IMR-90 (cell line): ENCODE measurements around the gene GAL3ST2. TPM values are rescaled to one million over a fixed set of nuclear protein-coding genes. Genes with fewer than 3 reads are reported as not detected.

Experiments
- ATAC-seq: fragments of 200-7000 bp; cut with Tn5 transposase; 2 replicates; pipeline ENCODE4 v1.9.1; 2020; ENCODE audit warnings: low read depth, mild to moderate bottlenecking, moderate library complexity
- BruUV-seq: library from RNA; stranded (reverse); fragments of 400-500 nt; replicated peaks from 2 replicates; lab custom pipeline; 2021; lab: Mats Ljungman, UMichigan
- CTCF ChIA-PET: fragments of 300-600 bp; formaldehyde crosslinking; extraction: SDS; loops from one replicate; lab custom pipeline; 2021; ENCODE audit warnings: antibody characterized with exemption; lab: Yijun Ruan, JAX
- POLR2A ChIA-PET: fragments of 300-600 bp; sonication (Branson Sonifier 250); formaldehyde crosslinking; loops from one replicate; lab custom pipeline; 2022; ENCODE audit warnings: antibody characterized with exemption; ENCODE audit not compliant: unreplicated experiment; lab: Charles Lee
- DNase-seq: peaks from one replicate; pipeline ENCODE4 v3.0.0; 2013
- H2AFZ ChIP-seq: replicated peaks from 2 replicates; pipeline ENCODE3; 2013; ENCODE audit warnings: low read length, mild to moderate bottlenecking; ENCODE audit not compliant: poor library complexity
- H2AK5ac ChIP-seq: 2 replicates; pipeline ENCODE4 v1.6.1; 2013; ENCODE audit warnings: low read depth, low read length, inconsistent platforms
- H2AK9ac ChIP-seq: replicated peaks from 2 replicates; pipeline ENCODE3; 2013; ENCODE audit warnings: mild to moderate bottlenecking, low read depth, low read length, moderate library complexity; ENCODE audit not compliant: poor library complexity
- H2BK120ac ChIP-seq: 2 replicates; pipeline ENCODE4 v1.6.1; 2013; ENCODE audit warnings: low read depth, low read length, inconsistent platforms
- H2BK15ac ChIP-seq: 3 replicates; pipeline ENCODE4 v1.6.1; 2013; ENCODE audit warnings: low read depth, low read length, inconsistent platforms
- H2BK20ac ChIP-seq: 2 replicates; pipeline ENCODE4 v1.6.1; 2013; ENCODE audit warnings: low read depth, mild to moderate bottlenecking, inconsistent platforms, low read length, moderate library complexity
- H2BK5ac ChIP-seq: 2 replicates; pipeline ENCODE4 v1.6.1; 2013; ENCODE audit warnings: mild to moderate bottlenecking, low read depth, low read length, inconsistent platforms; ENCODE audit not compliant: poor library complexity, severe bottlenecking
- H3K14ac ChIP-seq: replicated peaks from 2 replicates; pipeline ENCODE4 v1.6.1; 2013; ENCODE audit warnings: low read depth, low read length, inconsistent platforms
- H3K18ac ChIP-seq: 2 replicates; pipeline ENCODE4 v1.6.1; 2013; ENCODE audit warnings: low read depth, low read length, control low read depth
- H3K23ac ChIP-seq: 2 replicates; pipeline ENCODE4 v1.6.1; 2013; ENCODE audit warnings: low read depth, low read length, inconsistent platforms
- H3K27ac ChIP-seq: 2 replicates; pipeline ENCODE4 v1.5.1; 2013; ENCODE audit warnings: mild to moderate bottlenecking, control low read depth, low read length; ENCODE audit not compliant: insufficient read depth
- H3K27me3 ChIP-seq: 2 replicates; pipeline ENCODE4 v1.6.1; 2013; ENCODE audit warnings: low read length; ENCODE audit not compliant: control insufficient read depth, insufficient read depth
- H3K36me3 ChIP-seq: 2 replicates; pipeline ENCODE4 v1.6.1; 2013; ENCODE audit warnings: low read length, mixed read lengths; ENCODE audit not compliant: control insufficient read depth, insufficient read depth
- H3K4ac ChIP-seq: 2 replicates; pipeline ENCODE4 v1.6.1; 2013; ENCODE audit warnings: low read depth, low read length, inconsistent platforms
- H3K4me1 ChIP-seq: 2 replicates; pipeline ENCODE4 v1.6.1; 2013; ENCODE audit warnings: low read length, mixed read lengths; ENCODE audit not compliant: control insufficient read depth, insufficient read depth
- H3K4me2 ChIP-seq: 2 replicates; pipeline ENCODE4 v1.6.1; 2013; ENCODE audit warnings: low read depth, mild to moderate bottlenecking, control low read depth, low read length, moderate library complexity
- H3K4me3 ChIP-seq: 2 replicates; pipeline ENCODE4 v1.5.1; 2013; ENCODE audit warnings: low read depth, mild to moderate bottlenecking, control low read depth, low read length, moderate library complexity; ENCODE audit not compliant: insufficient read depth
- H3K56ac ChIP-seq: 2 replicates; pipeline ENCODE4 v1.6.1; 2013; ENCODE audit warnings: low read length, inconsistent platforms; ENCODE audit not compliant: insufficient read depth; ENCODE audit errors: extremely low read depth
- H3K79me1 ChIP-seq, 2 experiments: 2 replicates each; pipeline ENCODE4 v1.6.1; 2013; ENCODE audit warnings: low read length in 2 of 2, inconsistent platforms in 1 of 2, low read depth in 1 of 2
- H3K9ac ChIP-seq: 2 replicates; pipeline ENCODE4 v1.6.1; 2013; ENCODE audit warnings: low read depth, low read length, control low read depth
- H3K9me1 ChIP-seq: 2 replicates; pipeline ENCODE4 v1.6.1; 2013; ENCODE audit warnings: low read length, inconsistent platforms; ENCODE audit not compliant: insufficient read depth
- H3K9me3 ChIP-seq: 2 replicates; pipeline ENCODE4 v1.6.1; 2013; ENCODE audit warnings: low read length; ENCODE audit not compliant: control insufficient read depth, insufficient read depth
- H4K20me1 ChIP-seq: 2 replicates; pipeline ENCODE4 v1.6.1; 2013; ENCODE audit warnings: low read length, inconsistent platforms; ENCODE audit not compliant: insufficient read depth
- H4K5ac ChIP-seq: 2 replicates; pipeline ENCODE4 v1.6.1; 2013; ENCODE audit warnings: mild to moderate bottlenecking, low read depth, low read length, control low read depth
- H4K8ac ChIP-seq, 2 experiments: 2 replicates each; pipeline ENCODE4 v1.6.1; 2013; ENCODE audit warnings: low read depth in 2 of 2, low read length in 2 of 2, control low read depth in 1 of 2, inconsistent platforms in 1 of 2
- H4K91ac ChIP-seq: 2 replicates; pipeline ENCODE4 v1.6.1; 2013; ENCODE audit warnings: low read depth, low read length, inconsistent platforms; ENCODE audit not compliant: insufficient read depth
- RFX5 ChIP-seq: IDR thresholded peaks from 2 replicates; pipeline ENCODE4 v1.8.0; 2012; ENCODE audit warnings: low read depth, mild to moderate bottlenecking, low read length, moderate library complexity
- WGBS, 2 experiments: methylation state at CpG; one replicate each; pipeline versions ENCODE4 v1.1.5 to v1.1.7; 2013; ENCODE audit warnings: missing lambda C conversion rate in 2 of 2; ENCODE audit not compliant: insufficient read length in 1 of 2; ENCODE audit errors: extremely low coverage in 2 of 2; 5-methylcytosine and 5-hydroxymethylcytosine counted together
- dilution Hi-C: fragments of 300-500 bp; cut with HindIII; formaldehyde crosslinking; loops from one replicate; pipeline ENCODE4 v1.14.3; 2018; ENCODE audit warnings: low sequenced_read_pairs; ENCODE audit not compliant: unreplicated experiment
- in situ Hi-C: fragments of 300-500 bp; cut with MboI; formaldehyde crosslinking; loops from 3 replicates; pipeline ENCODE4 v1.14.3; 2019; ENCODE audit warnings: low sequenced_read_pairs, inconsistent platforms, mixed read lengths
- intact Hi-C: fragments of 100-400 bp; cut with micrococcal nuclease; formaldehyde crosslinking; loops from 2 replicates; pipeline ENCODE4 v1.10.0; 2022
- polyA plus RNA-seq, 3 experiments: library from polyadenylated mRNA; depleted of rRNA; stranded (reverse); fragments of >200 nt; gene quantifications; 2 replicates each; pipeline ENCODE4 v1.2.3, GENCODE V29; 2012; ENCODE audit warnings: low replicate concordance in 1 of 3
- total RNA-seq: library from RNA; depleted of rRNA; stranded (reverse); fragments of >200 nt; gene quantifications from 2 replicates; pipeline ENCODE4 v1.2.3, GENCODE V29; 2012
- TF ChIP-seq, protein P1 (sequence below): conservative IDR thresholded peaks from 2 replicates; pipeline ENCODE4 v1.5.1; 2012; ENCODE audit warnings: mild to moderate bottlenecking, low read depth, low read length, improper control_type of control experiment

The GAL3ST2 gene
- total and polyA plus RNA-seq, 2 of the 4 experiments (the other 2 are of a cell fraction): 0.07 TPM; not detected in 1

DNA sequence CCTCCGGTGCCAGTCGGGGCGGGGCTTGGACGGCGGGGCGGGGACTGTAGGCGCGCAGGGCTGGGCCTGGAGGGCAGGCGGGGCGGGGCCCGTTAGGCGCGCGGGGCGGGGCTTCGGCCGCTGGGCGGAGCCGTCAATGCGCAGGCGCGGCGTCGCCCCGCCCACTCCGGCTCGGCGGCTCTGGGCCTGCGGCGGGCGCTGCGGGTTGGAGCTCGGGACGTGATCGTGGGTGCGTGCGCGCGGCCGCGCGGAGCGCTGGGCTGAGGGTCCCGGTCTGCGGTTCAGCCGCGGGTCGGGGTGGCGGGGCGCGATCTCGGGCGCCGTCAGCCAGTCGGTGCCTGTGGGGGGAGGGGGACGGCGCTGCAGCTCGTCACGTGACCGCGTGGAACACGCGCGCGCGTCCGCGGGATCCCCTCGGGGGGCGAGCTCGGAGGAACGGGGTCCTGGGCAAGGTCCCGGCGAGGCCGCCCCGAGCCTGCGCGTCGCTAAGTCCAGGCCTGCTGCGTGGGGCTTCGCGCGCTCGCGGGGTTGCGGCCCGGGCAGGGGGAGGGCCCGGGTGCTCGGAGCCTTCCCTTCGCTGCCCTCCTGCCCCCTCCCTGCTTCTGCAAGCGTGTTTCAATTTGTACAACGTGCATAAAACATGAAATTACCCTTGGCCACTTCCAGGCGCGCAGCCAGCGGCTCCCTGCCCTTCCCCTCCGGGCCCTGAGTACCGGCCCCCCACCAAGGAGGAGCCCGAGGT is 42.0 kb upstream of the GAL3ST2 start, which contains the start of gene D2HGDH (continued):
- TF ChIP-seq, protein P1, sequence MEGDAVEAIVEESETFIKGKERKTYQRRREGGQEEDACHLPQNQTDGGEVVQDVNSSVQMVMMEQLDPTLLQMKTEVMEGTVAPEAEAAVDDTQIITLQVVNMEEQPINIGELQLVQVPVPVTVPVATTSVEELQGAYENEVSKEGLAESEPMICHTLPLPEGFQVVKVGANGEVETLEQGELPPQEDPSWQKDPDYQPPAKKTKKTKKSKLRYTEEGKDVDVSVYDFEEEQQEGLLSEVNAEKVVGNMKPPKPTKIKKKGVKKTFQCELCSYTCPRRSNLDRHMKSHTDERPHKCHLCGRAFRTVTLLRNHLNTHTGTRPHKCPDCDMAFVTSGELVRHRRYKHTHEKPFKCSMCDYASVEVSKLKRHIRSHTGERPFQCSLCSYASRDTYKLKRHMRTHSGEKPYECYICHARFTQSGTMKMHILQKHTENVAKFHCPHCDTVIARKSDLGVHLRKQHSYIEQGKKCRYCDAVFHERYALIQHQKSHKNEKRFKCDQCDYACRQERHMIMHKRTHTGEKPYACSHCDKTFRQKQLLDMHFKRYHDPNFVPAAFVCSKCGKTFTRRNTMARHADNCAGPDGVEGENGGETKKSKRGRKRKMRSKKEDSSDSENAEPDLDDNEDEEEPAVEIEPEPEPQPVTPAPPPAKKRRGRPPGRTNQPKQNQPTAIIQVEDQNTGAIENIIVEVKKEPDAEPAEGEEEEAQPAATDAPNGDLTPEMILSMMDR: no peak

DNA sequence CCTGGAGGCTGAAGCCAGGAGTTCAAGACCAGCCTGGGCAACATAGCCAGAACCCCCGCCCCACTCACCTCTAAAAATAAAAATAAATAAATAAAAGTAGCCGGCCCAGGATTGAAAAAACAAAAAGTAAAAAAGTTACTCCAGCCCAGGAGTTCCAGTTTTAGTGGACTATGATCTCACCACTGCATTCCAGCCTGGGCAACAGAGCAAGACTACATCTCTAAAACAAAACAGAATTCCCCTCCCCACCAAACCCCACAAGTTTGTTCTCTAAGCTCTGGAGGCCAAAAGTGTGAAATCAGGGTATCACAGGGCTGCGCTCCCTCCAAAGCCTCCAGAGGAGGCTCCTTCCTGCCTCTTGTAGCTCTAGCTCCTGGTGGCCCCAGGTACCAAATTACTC is 40.5 kb upstream of the GAL3ST2 start:
- no peaks in the 10 kb centered on the region for H3K27me3 ChIP-seq
- H3K4me1 ChIP-seq: peaks cover 3% of the 10 kb centered on the region
- in situ Hi-C loops: no loop called here
- H3K14ac ChIP-seq: no peak overlapping the region
- H2BK120ac ChIP-seq: no peak overlapping the region
- peaks cover 8% of the 10 kb centered on the region for H3K9me1 ChIP-seq
- H2BK15ac ChIP-seq: no peak overlapping the region
- intact Hi-C loops: no loop called here
- no peak overlapping the region for H3K56ac ChIP-seq
- 100% methylated on average over 1 of the region's 3 CpGs; no CpG with 5 or more reads in 1 of the 2 experiments for WGBS, 2 experiments
- no peak overlapping the region for H4K91ac ChIP-seq
- H2BK20ac ChIP-seq: no peak overlapping the region
- H2BK5ac ChIP-seq: no peak overlapping the region
- no peak overlapping the region for H2AFZ ChIP-seq
- TF ChIP-seq RFX5: no peak
- ATAC-seq (no peak), DNase-seq (no peak)
- H4K5ac ChIP-seq: no peak overlapping the region
- H2AK5ac ChIP-seq: no peak overlapping the region
- H3K36me3 ChIP-seq: peaks cover 9% of the 10 kb centered on the region
- dilution Hi-C loops: no loop called here
- no peak overlapping the region for H3K18ac ChIP-seq
- POLR2A ChIA-PET: interaction anchor here (0.6 kb wide), 1 partner anchor 123 kb away, joined by 5 read pairs; no protein-coding TSS in a partner anchor
- no peak overlapping the region for H2AK9ac ChIP-seq
- H3K9ac ChIP-seq: no peak overlapping the region
- no peak overlapping the region for H3K27ac ChIP-seq
- H3K9me3 ChIP-seq: no peaks in the 10 kb centered on the region
- no peak overlapping the region for H3K4me3 ChIP-seq
- no peak overlapping the region for H4K8ac ChIP-seq
- peaks cover 32% of the 10 kb centered on the region for H4K20me1 ChIP-seq
- CTCF ChIA-PET: no interaction called here
- no peak overlapping the region for H3K4me2 ChIP-seq
- H3K4ac ChIP-seq: no peak overlapping the region
- no peak overlapping the region for H3K23ac ChIP-seq
- no TSS peak for BruUV-seq
- H3K79me1 ChIP-seq: peaks cover 12 to 31% of the 10 kb centered on the region in 2 experiments
